ENCODE results near the gene FGF8. TPM values are rescaled to one million over a fixed set of nuclear protein-coding genes. Genes with fewer than 3 reads are reported as not detected.

The FGF8 gene
- total and polyA plus RNA-seq, 2 of the 13 experiments (the other 11 are each of a cell fraction or from before 2014, with no cell fraction given), result not detected

DNA sequence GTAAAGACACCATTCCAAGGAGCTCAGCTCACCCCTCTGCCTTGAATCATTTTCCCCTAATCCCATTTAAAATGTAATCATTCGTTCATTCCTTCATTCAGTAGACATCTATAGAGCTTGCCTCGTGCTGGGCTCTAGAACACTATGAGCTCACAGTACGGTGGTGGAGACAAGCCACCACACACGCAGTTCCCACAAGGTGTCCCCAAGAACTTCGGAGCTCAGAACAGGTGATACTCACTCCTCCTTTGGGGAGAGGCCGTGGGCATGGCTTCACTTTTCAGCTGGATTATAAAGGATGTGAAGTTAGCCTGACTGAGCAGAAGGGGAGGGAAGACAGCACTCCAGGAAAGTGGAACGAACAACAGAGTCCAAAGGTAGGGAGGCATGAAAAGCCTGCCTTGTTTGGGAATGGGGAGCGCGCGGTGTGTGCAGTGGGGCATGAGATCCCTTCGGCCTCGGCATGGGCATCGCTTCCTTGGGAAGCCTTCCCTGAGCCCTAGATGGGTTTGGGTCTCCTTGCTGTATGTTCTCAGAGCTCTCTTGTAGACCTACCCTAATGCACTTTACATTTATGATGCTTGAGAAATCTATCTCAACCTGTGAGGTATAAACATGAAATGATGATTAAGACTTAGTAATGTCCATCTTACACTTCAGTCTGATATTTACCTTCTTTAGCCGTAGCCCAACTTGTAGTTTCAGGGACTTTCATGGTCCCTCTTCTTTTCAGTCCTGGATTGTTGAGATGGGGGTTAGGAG, 43.1 kb upstream of the FGF8 start (continued):
- peak; percentile 60 for TF ChIP-seq ZNF687 (CRISPR knock-in tag; IDR thresholded peaks at IDR 0.05)
- no peak for TF ChIP-seq ZNF124 (CRISPR knock-in tag; IDR thresholded peaks at IDR 0.05)
- TF ChIP-seq GATAD1 (CRISPR knock-in tag; IDR thresholded peaks at IDR 0.05), result no peak
- TF ChIP-seq IKZF1 (IDR thresholded peaks at IDR 0.05), result no peak
- TF ChIP-seq, protein P1, sequence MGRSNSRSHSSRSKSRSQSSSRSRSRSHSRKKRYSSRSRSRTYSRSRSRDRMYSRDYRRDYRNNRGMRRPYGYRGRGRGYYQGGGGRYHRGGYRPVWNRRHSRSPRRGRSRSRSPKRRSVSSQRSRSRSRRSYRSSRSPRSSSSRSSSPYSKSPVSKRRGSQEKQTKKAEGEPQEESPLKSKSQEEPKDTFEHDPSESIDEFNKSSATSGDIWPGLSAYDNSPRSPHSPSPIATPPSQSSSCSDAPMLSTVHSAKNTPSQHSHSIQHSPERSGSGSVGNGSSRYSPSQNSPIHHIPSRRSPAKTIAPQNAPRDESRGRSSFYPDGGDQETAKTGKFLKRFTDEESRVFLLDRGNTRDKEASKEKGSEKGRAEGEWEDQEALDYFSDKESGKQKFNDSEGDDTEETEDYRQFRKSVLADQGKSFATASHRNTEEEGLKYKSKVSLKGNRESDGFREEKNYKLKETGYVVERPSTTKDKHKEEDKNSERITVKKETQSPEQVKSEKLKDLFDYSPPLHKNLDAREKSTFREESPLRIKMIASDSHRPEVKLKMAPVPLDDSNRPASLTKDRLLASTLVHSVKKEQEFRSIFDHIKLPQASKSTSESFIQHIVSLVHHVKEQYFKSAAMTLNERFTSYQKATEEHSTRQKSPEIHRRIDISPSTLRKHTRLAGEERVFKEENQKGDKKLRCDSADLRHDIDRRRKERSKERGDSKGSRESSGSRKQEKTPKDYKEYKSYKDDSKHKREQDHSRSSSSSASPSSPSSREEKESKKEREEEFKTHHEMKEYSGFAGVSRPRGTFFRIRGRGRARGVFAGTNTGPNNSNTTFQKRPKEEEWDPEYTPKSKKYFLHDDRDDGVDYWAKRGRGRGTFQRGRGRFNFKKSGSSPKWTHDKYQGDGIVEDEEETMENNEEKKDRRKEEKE (IDR thresholded peaks at IDR 0.05), result no peak
- no peak for TF ChIP-seq CSRNP2 (CRISPR knock-in tag; conservative IDR thresholded peaks at IDR 0.05; ENCODE audit: low read depth)
- TF ChIP-seq SALL2 (CRISPR knock-in tag; IDR thresholded peaks at IDR 0.05), result no peak
- TF ChIP-seq POLR2AphosphoS5 (IDR thresholded peaks at IDR 0.05; ENCODE audit: low read depth, low read length), result 0 out of 2 replicates have a peak, but pooled peaks have one; percentile 20
- no peak for TF ChIP-seq GLMP (CRISPR knock-in tag; IDR thresholded peaks at IDR 0.05; ENCODE audit: borderline replicate concordance)
- TF ChIP-seq ADNP (CRISPR knock-in tag; IDR thresholded peaks at IDR 0.05), result no peak
- no peak for TF ChIP-seq NRL (CRISPR knock-in tag; IDR thresholded peaks at IDR 0.05; ENCODE audit: borderline replicate concordance)
- no peak for TF ChIP-seq ZBTB3 (CRISPR knock-in tag; IDR thresholded peaks at IDR 0.05; ENCODE audit: borderline replicate concordance, low read depth)
- no peak for TF ChIP-seq ZNF235 (CRISPR knock-in tag; IDR thresholded peaks at IDR 0.05; ENCODE audit: borderline replicate concordance)
- TF ChIP-seq MAF1 (CRISPR knock-in tag; IDR thresholded peaks at IDR 0.05; ENCODE audit: borderline replicate concordance), result no peak
- TF ChIP-seq ESRRA (CRISPR knock-in tag; IDR thresholded peaks at IDR 0.05; ENCODE audit: low read depth), result no peak
- peak; percentile 60; the same call in 1 of the 2 replicates for TF ChIP-seq ZNF160 (CRISPR knock-in tag; IDR thresholded peaks at IDR 0.05)
- no peak for TF ChIP-seq NR2F1 (CRISPR knock-in tag; IDR thresholded peaks at IDR 0.05)
